ENCODE measurements around the gene OPN4. TPM values are rescaled to one million over a fixed set of nuclear protein-coding genes. Genes with fewer than 3 reads are reported as not detected.

Gene OPN4
- total RNA-seq, 1 experiment from 2014 or later, result not detected

GRCh38 chr10:86657396-86658011 is 3.2 kb downstream of the OPN4 start:
- CTCF ChIA-PET, result interaction anchor here (0.8 kb wide), 1 partner anchor 36 kb away, joined by 6 read pairs; no protein-coding TSS in a partner anchor
- DNase-seq (ENCODE audit: low spot score), result no peak

GRCh38 chr10:86658261-86658741 is 4.0 kb downstream of the OPN4 start:
- CTCF ChIA-PET, result no interaction called here
- Histone ChIP-seq H3K4me1 (ENCODE audit: insufficient read depth, low read length, poor library complexity, severe bottlenecking) (no peaks in the 10 kb centered on the region), H3K4me3 (ENCODE audit: low read depth, low read length, poor library complexity, severe bottlenecking) (no peak overlapping the region), H3K27me3 (replicated peaks; ENCODE audit: insufficient read depth, low read depth, low read length, poor library complexity) (no peaks in the 10 kb centered on the region), H3K27ac (ENCODE audit: low read depth, low read length, poor library complexity, severe bottlenecking) (no peak overlapping the region), H3K36me3 (ENCODE audit: insufficient read depth, low read length, poor library complexity, severe bottlenecking) (no peaks in the 10 kb centered on the region), H3K9me3 (ENCODE audit: low read depth, low read length, poor library complexity, severe bottlenecking) (no peaks in the 10 kb centered on the region)
- no peak for DNase-seq (ENCODE audit: low spot score)
- intact Hi-C loops (cut with micrococcal nuclease; ENCODE audit: unreplicated experiment), result no loop called here
- no TSS peak for BruUV-seq (replicated peaks)
- TF ChIP-seq EZH2 (IDR thresholded peaks at IDR 0.05; ENCODE audit: borderline replicate concordance, low read depth, low read length, poor library complexity, severe bottlenecking), result no peak
- TF ChIP-seq CTCF (conservative IDR thresholded peaks at IDR 0.05; ENCODE audit: low read depth, low read length), result no peak
- POLR2A ChIA-PET (ENCODE audit: low non-redundant PET), result no interaction called here

More at GRCh38 chr10:86657396-86658011, 3.2 kb downstream of the OPN4 start:
- no peaks in the 10 kb centered on the region for H3K9me3 ChIP-seq (ENCODE audit: low read depth, low read length, poor library complexity, severe bottlenecking)
- H3K36me3 ChIP-seq (ENCODE audit: insufficient read depth, low read length, poor library complexity, severe bottlenecking), result no peaks in the 10 kb centered on the region
- POLR2A ChIA-PET (ENCODE audit: low non-redundant PET), result no interaction called here
- no peak overlapping the region for H3K4me3 ChIP-seq (ENCODE audit: low read depth, low read length, poor library complexity, severe bottlenecking)
- H3K27me3 ChIP-seq (replicated peaks; ENCODE audit: insufficient read depth, low read depth, low read length, poor library complexity), result no peaks in the 10 kb centered on the region
- H3K4me1 ChIP-seq (ENCODE audit: insufficient read depth, low read length, poor library complexity, severe bottlenecking), result no peaks in the 10 kb centered on the region
- no peak for TF ChIP-seq CTCF (conservative IDR thresholded peaks at IDR 0.05; ENCODE audit: low read depth, low read length)
- BruUV-seq (replicated peaks), result no TSS peak
- no peak overlapping the region for H3K27ac ChIP-seq (ENCODE audit: low read depth, low read length, poor library complexity, severe bottlenecking)
- intact Hi-C loops (cut with micrococcal nuclease; ENCODE audit: unreplicated experiment), result no loop called here

GRCh38 chr10:86658751-86659150 is 4.4 kb downstream of the OPN4 start:
- no peaks in the 10 kb centered on the region for H3K36me3 ChIP-seq (ENCODE audit: insufficient read depth, low read length, poor library complexity, severe bottlenecking)
- TF ChIP-seq CTCF (conservative IDR thresholded peaks at IDR 0.05; ENCODE audit: low read depth, low read length) (no peak), EZH2 (IDR thresholded peaks at IDR 0.05; ENCODE audit: borderline replicate concordance, low read depth, low read length, poor library complexity, severe bottlenecking) (no peak)
- H3K9me3 ChIP-seq (ENCODE audit: low read depth, low read length, poor library complexity, severe bottlenecking), result no peaks in the 10 kb centered on the region
- no peak overlapping the region for H3K4me3 ChIP-seq (ENCODE audit: low read depth, low read length, poor library complexity, severe bottlenecking)
- ChIA-PET CTCF (no interaction called here), POLR2A (ENCODE audit: low non-redundant PET) (no interaction called here)
- DNase-seq (ENCODE audit: low spot score), result no peak
- no peak overlapping the region for H3K27ac ChIP-seq (ENCODE audit: low read depth, low read length, poor library complexity, severe bottlenecking)
- no TSS peak for BruUV-seq (replicated peaks)
- intact Hi-C loops (cut with micrococcal nuclease; ENCODE audit: unreplicated experiment), result no loop called here
- no peaks in the 10 kb centered on the region for H3K4me1 ChIP-seq (ENCODE audit: insufficient read depth, low read length, poor library complexity, severe bottlenecking)
- no peaks in the 10 kb centered on the region for H3K27me3 ChIP-seq (replicated peaks; ENCODE audit: insufficient read depth, low read depth, low read length, poor library complexity)

Measured in A673 (cell line).